Measurements from ENCODE around the gene PTPN18.
"Not testable (repeated sequence)": the region's sequence is repeated elsewhere in the genome, so short reads cannot be mapped to it uniquely, and the experiment has no call there.

The PTPN18 gene

GRCh38 chr2:130355578-130356431, at the start of gene PTPN18:
Gene PTPN18 (plus strand): TSS chr2:130356056. CDS start chr2:130356108, 52 bp downstream.
- no peak for DNase-seq (ENCODE audit: low read depth, low spot score)

DNA sequence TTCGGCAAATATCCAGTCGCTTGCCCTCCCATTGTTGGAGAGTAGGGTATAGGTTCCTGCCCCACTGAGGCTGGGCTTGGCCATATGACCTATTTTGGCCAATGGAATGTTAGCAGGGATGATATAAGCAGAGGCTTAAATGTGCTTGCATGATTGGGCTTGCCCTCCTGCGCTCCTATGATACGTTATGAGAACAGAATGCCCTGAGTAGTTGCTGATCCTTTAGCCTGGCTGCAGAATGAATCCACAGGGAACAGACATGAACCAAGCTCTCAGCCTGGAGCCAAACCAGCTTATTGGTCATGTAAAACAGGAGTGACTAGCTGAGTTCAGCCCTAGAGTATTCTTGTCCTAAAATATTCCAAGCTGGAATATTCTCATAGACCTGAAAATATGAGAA, 48.0 kb upstream of the PTPN18 start:
- DNase-seq (ENCODE audit: low read depth, low spot score): no peak

GRCh38 chr2:130310881-130311280, 45.0 kb upstream of the PTPN18 start:
- no peak for DNase-seq (ENCODE audit: low read depth, low spot score)

GRCh38 chr2:130313812-130314334, 42.0 kb upstream of the PTPN18 start:
- DNase-seq (ENCODE audit: low read depth, low spot score): no peak

DNA sequence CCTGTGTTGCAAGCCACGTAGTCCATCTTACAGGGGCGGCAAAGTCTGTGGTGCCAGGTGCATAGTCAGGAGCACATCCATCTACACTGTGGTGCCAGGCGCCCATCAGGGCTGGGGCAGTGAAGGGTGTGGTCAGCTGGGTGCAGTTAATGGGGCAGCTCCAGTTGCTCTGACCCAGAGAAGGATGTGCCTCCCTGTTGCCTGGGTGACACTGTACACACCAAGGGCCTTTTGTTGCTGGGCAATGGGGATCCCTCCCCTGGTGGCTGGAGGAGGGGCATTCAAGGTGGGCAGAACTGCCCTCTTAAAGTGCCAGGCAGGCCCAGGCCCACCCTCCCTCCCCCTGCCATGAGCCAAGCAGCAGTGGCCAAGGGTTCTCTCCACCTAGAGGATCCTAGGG, 41.5 kb upstream of the PTPN18 start:
- no peak for DNase-seq (ENCODE audit: low read depth, low spot score)

- no peak for DNase-seq (ENCODE audit: low read depth, low spot score)
Measured at GRCh38 chr2:130316596-130316995, 39.3 kb upstream of the PTPN18 start.

- no peak for DNase-seq (ENCODE audit: low read depth, low spot score)
Measured at GRCh38 chr2:130318906-130319305, 37.0 kb upstream of the PTPN18 start.

- DNase-seq (ENCODE audit: low read depth, low spot score): no peak
Measured at GRCh38 chr2:130319536-130319935, 36.3 kb upstream of the PTPN18 start.

DNA sequence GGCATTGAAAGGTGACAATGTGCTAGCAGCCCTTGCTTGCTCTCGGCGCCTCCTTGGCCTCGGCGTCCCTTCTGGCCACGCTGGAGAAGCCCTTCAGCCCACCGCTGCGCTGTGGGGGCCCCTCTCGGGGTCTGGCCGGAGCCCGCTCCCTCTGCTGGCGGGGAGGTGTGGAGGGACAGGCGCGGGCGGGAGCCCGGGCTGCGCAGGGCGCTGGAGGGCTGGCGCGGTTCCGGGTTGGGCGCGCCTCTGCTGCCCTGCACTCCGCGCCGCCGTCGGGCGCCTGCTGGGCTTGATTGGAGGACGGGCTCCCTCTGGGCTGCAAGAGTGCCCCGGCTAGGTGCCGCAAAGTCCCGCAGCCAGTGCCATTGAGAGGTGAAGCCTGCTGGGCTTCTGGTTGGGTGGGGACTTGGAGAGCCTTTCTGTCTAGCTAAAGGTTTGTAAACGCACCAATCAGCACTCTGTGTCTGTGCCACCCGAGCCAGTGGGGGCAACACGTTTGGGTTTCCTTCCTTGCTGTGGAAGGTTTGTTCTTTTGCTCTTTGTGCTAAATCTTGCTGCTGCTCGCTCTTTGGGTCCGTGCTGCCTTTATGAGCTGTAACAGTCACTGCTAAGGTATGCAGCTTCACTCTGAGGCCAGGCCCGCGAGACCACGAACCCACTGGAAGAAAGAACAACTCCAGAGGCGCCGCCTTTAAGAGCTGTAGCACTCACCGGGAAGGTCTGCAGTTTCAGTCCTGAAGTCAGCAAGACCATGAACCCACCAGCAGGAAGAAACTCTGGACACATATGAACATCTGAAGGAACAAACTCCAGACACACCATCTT, 27.9 kb upstream of the PTPN18 start:
- DNase-seq (ENCODE audit: low read depth, low spot score): no peak

DNA sequence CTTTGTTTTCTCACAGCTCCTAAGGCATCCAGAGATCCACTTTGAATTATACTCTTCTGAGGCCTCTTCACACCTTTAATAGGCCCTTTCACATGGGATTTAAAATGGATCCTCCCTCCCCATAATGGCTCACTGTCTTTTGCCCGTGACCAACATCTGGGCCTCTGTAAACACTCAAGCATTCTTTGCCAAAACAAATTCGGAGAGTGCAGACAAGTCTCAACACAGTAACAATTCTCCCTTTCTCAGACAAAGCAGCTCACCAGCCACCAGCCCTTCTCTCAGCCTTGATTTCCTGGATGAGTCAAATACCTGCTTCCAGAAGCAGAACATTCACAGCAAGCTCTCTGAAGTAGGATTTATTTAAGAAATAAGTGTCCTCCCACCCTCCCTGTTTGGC, 27.1 kb upstream of the PTPN18 start:
- DNase-seq (ENCODE audit: low read depth, low spot score): no peak

DNA sequence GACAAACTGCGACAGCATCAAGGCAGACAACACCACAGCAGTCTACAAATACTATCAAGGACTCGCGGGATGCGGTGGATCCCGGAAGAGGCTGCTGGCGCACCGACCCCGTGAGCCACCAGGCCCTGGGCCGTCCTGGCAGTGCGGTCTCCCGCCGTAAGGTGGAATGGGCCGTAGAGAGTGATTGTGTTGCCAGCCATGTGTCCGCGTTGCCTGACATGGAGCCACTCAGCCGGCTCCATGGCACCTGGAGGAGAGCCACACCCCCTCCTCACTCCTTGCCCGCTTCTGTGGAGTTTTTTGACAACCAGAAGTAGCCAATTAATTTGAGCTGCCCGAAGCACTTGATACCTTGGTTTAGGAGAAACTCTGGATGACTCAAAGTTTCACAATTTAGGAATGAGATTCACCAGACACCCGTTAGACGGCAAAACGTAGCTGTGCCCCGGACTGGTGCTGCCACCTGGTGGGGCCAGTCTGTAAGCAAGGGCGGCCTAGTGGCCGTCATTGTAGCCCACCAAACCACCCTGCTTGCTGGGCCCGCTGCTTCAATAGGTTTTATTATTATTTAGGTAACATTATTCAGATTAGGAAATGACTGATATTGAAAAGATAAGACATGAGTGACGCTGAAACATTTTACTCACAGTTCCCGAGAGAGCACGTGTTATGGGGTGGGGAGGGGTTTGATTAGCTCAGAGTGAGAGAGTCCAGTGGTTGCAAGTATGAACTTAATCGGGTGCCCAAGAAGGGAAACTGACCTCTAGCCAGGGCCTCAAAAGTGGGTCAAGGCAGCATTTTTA, 23.4 kb upstream of the PTPN18 start:
- peak; percentile 39 for DNase-seq (ENCODE audit: low read depth, low spot score)

DNA sequence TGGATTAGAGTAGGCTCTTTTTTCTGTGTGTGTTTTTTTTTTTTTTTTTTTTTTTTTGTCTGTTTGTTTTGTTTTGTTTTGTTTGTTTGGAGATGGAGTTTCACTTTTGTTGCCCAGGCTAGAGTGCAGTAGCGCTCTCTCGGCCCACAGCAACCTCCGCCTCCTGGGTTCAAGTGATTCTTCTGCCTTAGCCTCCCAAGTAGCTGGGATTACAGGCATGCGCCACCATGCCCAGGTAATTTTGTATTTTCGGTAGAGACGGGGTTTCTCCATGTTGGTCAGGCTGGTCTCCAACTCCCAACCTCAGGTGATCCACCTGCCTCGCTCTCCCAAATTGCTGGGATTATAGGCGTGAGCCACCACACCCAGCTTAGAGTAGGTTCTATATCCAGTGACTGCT, 22.6 kb upstream of the PTPN18 start:
- DNase-seq (ENCODE audit: low read depth, low spot score): not testable (repeated sequence)

DNA sequence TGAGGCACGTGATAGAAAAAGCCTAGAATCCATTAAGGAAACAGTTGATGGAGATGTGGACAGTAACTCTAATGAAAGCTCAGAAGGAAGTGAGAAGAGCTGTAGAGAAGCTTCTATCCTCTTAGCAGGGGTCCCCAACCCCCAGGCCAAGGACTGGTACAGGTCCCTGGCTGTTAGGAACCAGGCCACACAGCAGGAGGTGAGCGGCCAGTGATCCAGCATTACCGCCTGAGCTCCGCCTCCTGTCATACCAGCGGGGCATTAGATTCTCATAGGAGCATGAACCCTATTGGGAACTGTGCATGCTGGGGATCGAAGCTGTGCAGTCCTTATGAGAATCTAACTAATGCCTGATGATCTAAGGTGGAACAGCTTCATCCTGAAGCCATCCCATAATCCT, 21.8 kb upstream of the PTPN18 start:
- no peak for DNase-seq (ENCODE audit: low read depth, low spot score)

DNA sequence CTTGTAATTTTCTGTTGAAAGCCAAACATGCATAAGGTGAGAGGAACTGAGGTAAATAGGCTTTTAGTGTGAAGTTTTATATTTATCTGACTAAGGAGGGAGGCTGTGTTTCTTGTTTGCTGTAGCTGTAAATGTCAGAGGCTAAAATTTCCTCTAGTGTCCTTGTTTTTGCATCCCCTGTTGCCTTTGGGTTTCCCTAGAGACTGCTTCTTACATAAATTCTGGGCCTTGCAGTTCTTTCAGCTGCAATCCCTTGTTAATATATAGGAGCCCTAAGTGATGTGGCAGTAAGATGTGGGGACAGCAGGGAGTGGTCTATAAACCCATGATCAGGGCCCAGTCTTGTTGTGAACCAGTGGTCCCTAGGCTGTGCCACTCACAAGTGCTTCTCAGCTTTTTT, 20.6 kb upstream of the PTPN18 start:
- DNase-seq (ENCODE audit: low read depth, low spot score): no peak

- no peak for DNase-seq (ENCODE audit: low read depth, low spot score)
Measured at GRCh38 chr2:130336150-130336876, 19.5 kb upstream of the PTPN18 start.

DNA sequence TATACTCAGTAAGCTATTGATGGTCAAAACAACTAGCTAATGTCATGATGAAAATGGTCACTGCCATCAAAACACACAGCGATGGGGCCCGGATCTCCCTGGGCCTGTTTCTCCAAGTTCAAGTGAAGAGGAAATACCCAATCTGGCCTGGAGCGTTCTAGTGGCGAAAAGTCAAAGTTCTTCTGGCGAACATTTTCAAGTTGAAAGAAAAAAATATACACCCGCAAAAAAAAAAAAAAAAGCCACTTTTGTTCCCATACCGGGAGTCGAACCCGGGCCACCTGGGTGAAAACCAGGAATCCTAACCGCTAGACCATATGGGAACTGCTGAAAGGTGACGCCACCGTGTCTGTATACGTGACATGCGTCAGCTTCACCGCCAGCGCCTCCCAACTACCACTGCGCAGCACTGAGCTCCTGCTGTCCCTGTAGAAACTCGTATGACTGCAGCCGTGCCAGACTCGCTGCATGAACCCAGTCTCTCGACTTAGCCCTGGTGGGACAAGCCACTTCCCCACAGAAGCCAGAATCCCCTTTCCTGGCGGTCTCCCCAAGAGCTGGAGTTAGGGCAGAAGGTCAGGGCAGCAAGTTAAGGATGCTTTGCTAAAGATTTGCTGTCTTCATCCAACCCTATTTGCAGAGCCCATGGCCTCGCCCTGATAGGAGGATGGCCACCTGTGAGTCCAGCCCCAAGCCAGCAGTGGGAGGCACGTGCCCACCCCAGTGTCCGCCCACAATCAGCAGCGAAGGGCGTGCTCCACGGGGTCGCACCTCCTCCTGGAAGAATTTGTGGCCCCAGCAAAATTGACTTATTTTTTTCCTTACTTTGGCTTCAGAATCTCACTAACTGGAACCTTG, 18.8 kb upstream of the PTPN18 start:
- no peak for DNase-seq (ENCODE audit: low read depth, low spot score)

DNA sequence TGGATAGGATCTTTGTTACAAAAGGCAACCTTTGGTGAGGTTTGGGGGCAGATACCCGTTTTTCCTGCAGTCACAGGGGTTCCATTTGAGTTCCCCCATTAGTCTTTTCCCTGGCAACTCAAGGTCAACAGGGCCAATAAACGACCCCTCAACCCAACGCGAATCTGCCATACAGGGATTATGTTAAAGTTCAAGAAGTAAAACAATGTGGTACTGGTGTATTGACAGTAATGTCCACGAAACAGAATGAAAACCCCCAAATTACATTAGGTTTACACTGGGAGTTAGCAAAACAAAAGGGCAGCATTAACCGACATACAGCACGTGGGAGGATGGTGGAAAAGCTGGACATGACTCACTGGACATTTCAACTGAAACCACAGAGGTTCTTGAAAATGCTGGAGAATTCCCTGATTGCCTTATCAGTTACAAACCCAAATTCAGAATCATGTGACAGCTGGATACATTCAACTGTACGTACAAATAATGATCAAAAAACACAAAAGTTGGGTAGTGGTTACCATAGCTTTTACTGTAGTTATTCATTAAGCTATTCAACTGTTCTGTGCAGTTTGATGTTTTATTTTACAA, 18.0 kb upstream of the PTPN18 start:
- DNase-seq (ENCODE audit: low read depth, low spot score): no peak

DNA sequence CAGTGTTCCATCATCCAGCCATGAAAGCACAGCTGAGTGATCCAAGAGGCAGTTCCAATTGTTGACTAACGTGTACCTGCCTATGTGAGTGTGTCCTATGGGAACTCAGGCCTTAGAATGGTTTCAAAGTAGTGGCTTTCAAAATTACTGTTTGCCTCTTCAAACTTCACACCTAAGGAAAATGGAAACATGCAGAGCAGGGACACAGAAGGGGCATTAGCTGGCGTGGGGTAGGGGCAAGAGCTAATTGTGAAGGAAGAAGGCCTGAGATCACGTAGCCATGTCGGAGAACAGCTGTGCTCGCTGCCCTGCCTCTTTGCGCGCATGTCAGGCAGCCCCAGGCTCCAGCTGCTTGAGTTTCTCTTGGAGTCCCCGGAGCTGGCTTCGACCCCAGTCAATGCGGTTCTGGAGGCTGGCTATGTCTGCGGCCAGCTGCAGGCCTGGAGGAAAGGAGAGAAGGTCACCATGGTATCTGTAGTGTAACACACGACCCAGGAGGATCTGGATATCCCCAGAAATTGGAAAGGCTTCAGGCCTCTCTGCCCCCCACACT, 17.0 kb upstream of the PTPN18 start:
- no peak for DNase-seq (ENCODE audit: low read depth, low spot score)
